HCT116 (cell line): ENCODE measurements around the gene CDR2. TPM values are rescaled to one million over a fixed set of nuclear protein-coding genes. Genes with fewer than 3 reads are reported as not detected.
"Not testable (repeated sequence)": the region's sequence is repeated elsewhere in the genome, so short reads cannot be mapped to it uniquely, and the experiment has no call there.

Source experiments
- ATAC-seq: fragments of 200-7000 bp; cut with Tn5 transposase; 2 replicates; pipeline ENCODE4 v1.9.1; 2020; ENCODE audit warnings: mild to moderate bottlenecking, moderate library complexity
- BruUV-seq: library from RNA; stranded (reverse); fragments of 400-500 nt; replicated peaks from 2 replicates; lab custom pipeline; 2021; lab: Mats Ljungman, UMichigan
- CTCF ChIA-PET: fragments of 300-600 bp; sonication (Branson Sonifier 250); formaldehyde crosslinking; loops from one replicate; lab custom pipeline; 2021; ENCODE audit warnings: antibody characterized with exemption; lab: Charles Lee
- POLR2A ChIA-PET: fragments of 300-600, 350-600 bp; sonication (Branson Sonifier 250); formaldehyde crosslinking; loops from one replicate; lab custom pipeline; 2021; ENCODE audit warnings: antibody characterized with exemption; lab: Charles Lee
- RAD21 ChIA-PET, 2 experiments: fragments of 300-600 bp; sonication (Branson Sonifier 250); formaldehyde crosslinking; loops; one replicate each; lab custom pipeline; 2023; ENCODE audit warnings: low total read pairs in 2 of 2; ENCODE audit not compliant: uncharacterized antibody in 2 of 2, unreplicated experiment in 2 of 2, low non-redundant PET in 1 of 2; lab: Charles Lee
- DNase-seq: peaks from one replicate; pipeline ENCODE4 v3.0.0-alpha.2; 2010; ENCODE audit warnings: low read depth, low spot score
- H2AFZ ChIP-seq: fragments of 200-600 bp; shearing (Covaris generic), sonication (generic); 2 replicates; pipeline ENCODE4 v1.6.1; 2017; ENCODE audit warnings: low read depth, mixed run types, mixed read lengths, antibody characterized with exemption, low read length; ENCODE audit not compliant: poor library complexity, severe bottlenecking
- H3K27ac ChIP-seq: 2 replicates; pipeline ENCODE4 v1.5.1; 2012; ENCODE audit warnings: low read depth, low read length
- H3K27me3 ChIP-seq: fragments of 200-600 bp; sonication (generic); 2 replicates; pipeline ENCODE4 v1.6.1; 2016; ENCODE audit warnings: mixed run types, low read length, mixed read lengths; ENCODE audit not compliant: insufficient read depth
- H3K36me3 ChIP-seq, 2 experiments: fragments of 200-500 bp in 1 of 2; fragments of 200-600 bp in 1 of 2; sonication (Bioruptor generic) in 1 of 2; sonication (generic) in 1 of 2; 2 replicates each; pipeline versions ENCODE4 v1.5.1 to v1.6.1; 2014 to 2016; ENCODE audit warnings: low read length in 2 of 2, inconsistent platforms in 1 of 2, mixed read lengths in 1 of 2, mixed run types in 1 of 2; ENCODE audit not compliant: insufficient read depth in 2 of 2, control insufficient read depth in 1 of 2
- H3K4me1 ChIP-seq, 2 experiments: fragments of 200-600 bp in 1 of 2; sonication (generic) in 1 of 2; 2 replicates each; pipeline versions ENCODE4 v1.5.1 to v1.6.1; 2012 to 2017; ENCODE audit warnings: low read length in 2 of 2, inconsistent platforms in 1 of 2, mild to moderate bottlenecking in 1 of 2, mixed read lengths in 1 of 2, mixed run types in 1 of 2, moderate library complexity in 1 of 2; ENCODE audit not compliant: insufficient read depth in 2 of 2, control insufficient read depth in 1 of 2
- H3K4me2 ChIP-seq: fragments of 200-600 bp; sonication (generic); 2 replicates; pipeline ENCODE4 v1.6.1; 2017; ENCODE audit warnings: mixed run types, low read length, mixed read lengths
- H3K4me3 ChIP-seq, 2 experiments: fragments of 200-600 bp in 1 of 2; sonication (generic) in 1 of 2; replicated peaks in 1 of 2; 2 replicates each; pipeline ENCODE4 v1.5.1; 2011 to 2016; ENCODE audit warnings: low read length in 2 of 2, control low read depth in 1 of 2, low read depth in 1 of 2, mild to moderate bottlenecking in 1 of 2, mixed read lengths in 1 of 2, mixed run types in 1 of 2
- H3K79me2 ChIP-seq: fragments of 200-600 bp; sonication (generic); 2 replicates; pipeline ENCODE4 v1.6.1; 2017; ENCODE audit warnings: mild to moderate bottlenecking, mixed run types, low read length, moderate library complexity, mixed read lengths; ENCODE audit not compliant: insufficient read depth
- H3K9ac ChIP-seq: fragments of 200-600 bp; sonication (generic); 2 replicates; pipeline ENCODE4 v1.6.1; 2016; ENCODE audit warnings: low read length, mixed read lengths
- H3K9me2 ChIP-seq: fragments of 200-600 bp; sonication (generic), shearing (Covaris generic); 2 replicates; pipeline ENCODE4 v1.6.1; 2017; ENCODE audit warnings: mixed run types, mild to moderate bottlenecking, moderate library complexity; ENCODE audit not compliant: insufficient read depth
- H3K9me3 ChIP-seq, 2 experiments: fragments of 200-500 bp in 1 of 2; fragments of 200-600 bp in 1 of 2; sonication (Bioruptor generic) in 1 of 2; sonication (generic) in 1 of 2; 2 replicates each; pipeline ENCODE4 v1.6.1; 2014 to 2017; ENCODE audit warnings: low read length in 2 of 2, mixed read lengths in 2 of 2, inconsistent platforms in 1 of 2, low read depth in 1 of 2, mild to moderate bottlenecking in 1 of 2, mixed run types in 1 of 2, moderate library complexity in 1 of 2; ENCODE audit not compliant: control insufficient read depth in 1 of 2, insufficient read depth in 1 of 2
- H4K20me1 ChIP-seq: fragments of 200-600 bp; sonication (generic), shearing (Covaris generic); 2 replicates; pipeline ENCODE4 v1.6.1; 2017; ENCODE audit warnings: mixed run types, mild to moderate bottlenecking, moderate library complexity; ENCODE audit not compliant: insufficient read depth
- CEBPB ChIP-seq: IDR thresholded peaks from 2 replicates; pipeline ENCODE4 v1.6.1; 2012; ENCODE audit warnings: low read depth
- CTCF ChIP-seq, 3 experiments: fragments of 200-600 bp in 1 of 3; sonication (generic) in 1 of 3; IDR thresholded peaks in 2 of 3; conservative IDR thresholded peaks in 1 of 3; 2 replicates each; pipeline ENCODE4 v1.5.1; 2012 to 2017; ENCODE audit warnings: low read depth in 2 of 3, low read length in 2 of 3, antibody characterized with exemption in 1 of 3, borderline replicate concordance in 1 of 3, control low read depth in 1 of 3, mild to moderate bottlenecking in 1 of 3, mixed read lengths in 1 of 3, mixed run types in 1 of 3, moderate library complexity in 1 of 3; ENCODE audit not compliant: insufficient read depth in 1 of 3
- ELF1 ChIP-seq: IDR thresholded peaks from 2 replicates; pipeline ENCODE4 v1.6.1; 2012; ENCODE audit warnings: low read depth, borderline replicate concordance
- SIN3A ChIP-seq: IDR thresholded peaks from 2 replicates; pipeline ENCODE4 v1.6.1; 2012; ENCODE audit warnings: low read depth
- SRF ChIP-seq: IDR thresholded peaks from 2 replicates; pipeline ENCODE4 v1.6.1; 2012; ENCODE audit warnings: low read depth
- intact Hi-C: fragments of 100-400 bp; cut with micrococcal nuclease; formaldehyde crosslinking; loops from 2 replicates; pipeline ENCODE4 v1.10.0; 2022
- total RNA-seq: library from RNA; stranded (reverse); gene quantifications from one replicate; pipeline ENCODE4 v1.2.1, GENCODE V29; 2021; ENCODE audit not compliant: unreplicated experiment
- TF ChIP-seq, protein P1 (sequence below): IDR thresholded peaks from 2 replicates; pipeline ENCODE4 v1.6.1; 2012
- TF ChIP-seq, protein P2 (sequence below): IDR thresholded peaks from 2 replicates; pipeline ENCODE4 v1.6.1; 2012; ENCODE audit warnings: low read depth

CDR2 gene
- total RNA-seq, 1 experiment from 2014 or later, result 27.3 TPM

- TF ChIP-seq ELF1, result no peak
- TF ChIP-seq CTCF (IDR thresholded peaks at IDR 0.05 in 2 of 3, conservative IDR thresholded peaks at IDR 0.05 in 1 of 3; ENCODE audit: borderline replicate concordance in 1 of 3, insufficient read depth in 1 of 3, low read depth in 2 of 3, low read length in 2 of 3), result no peak
These were observed 22.3 kb downstream of the CDR2 start (continued) for GRCh38 chr16:22352140-22352539.

DNA sequence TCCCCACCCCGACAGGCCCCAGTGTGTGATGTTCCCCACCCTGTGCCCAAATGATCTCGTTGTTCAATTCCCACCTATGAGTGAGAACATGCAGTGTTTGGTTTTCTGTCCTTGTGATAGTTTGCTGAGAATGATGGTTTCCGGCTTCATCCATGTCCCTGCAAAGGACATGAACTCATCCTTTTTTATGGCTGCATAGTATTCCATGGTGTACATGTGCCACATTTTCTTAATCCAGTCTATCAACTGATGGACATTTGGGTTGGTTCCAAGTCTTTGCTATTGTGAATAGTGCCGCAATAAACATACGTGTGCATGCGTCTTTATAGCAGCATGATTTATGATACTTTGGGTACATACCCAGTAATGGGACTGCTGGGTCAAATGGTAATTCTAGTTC is 23.4 kb downstream of the CDR2 start:
- H3K4me3 ChIP-seq, intact Hi-C loops, H3K9ac ChIP-seq, H3K27me3 ChIP-seq, RAD21 ChIA-PET, CTCF ChIA-PET, H3K4me2 ChIP-seq, POLR2A ChIA-PET, BruUV-seq, DNase-seq, H3K27ac ChIP-seq, H3K9me2 ChIP-seq, ATAC-seq, H3K9me3 ChIP-seq, H2AFZ ChIP-seq: not testable (repeated sequence)
- Histone ChIP-seq H3K79me2 (peaks cover 56% of the 10 kb centered on the region), H3K4me1 (peaks cover 26 to 33% of the 10 kb centered on the region in 2 experiments), H3K36me3 (peaks cover 15 to 30% of the 10 kb centered on the region in 2 experiments; a peak in 3 of 4 replicates), H4K20me1 (peaks cover 12% of the 10 kb centered on the region; the same call in 1 of the 2 replicates)

- no TSS peak for BruUV-seq
- ATAC-seq, result no peak
- Histone ChIP-seq H3K27ac (no peak overlapping the region), H3K4me3 (no peak overlapping the region), H3K4me2 (no peak overlapping the region), H3K4me1 (peaks cover 8 to 9% of the 10 kb centered on the region in 2 experiments), H3K9ac (no peak overlapping the region), H3K79me2 (peaks cover 34% of the 10 kb centered on the region), H3K9me2 (no peaks in the 10 kb centered on the region), H4K20me1 (peaks cover 3% of the 10 kb centered on the region; the same call in 1 of the 2 replicates), H2AFZ (no peak overlapping the region)
- CTCF ChIA-PET, result no interaction called here
- TF ChIP-seq, protein P1, sequence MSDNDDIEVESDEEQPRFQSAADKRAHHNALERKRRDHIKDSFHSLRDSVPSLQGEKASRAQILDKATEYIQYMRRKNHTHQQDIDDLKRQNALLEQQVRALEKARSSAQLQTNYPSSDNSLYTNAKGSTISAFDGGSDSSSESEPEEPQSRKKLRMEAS, result no peak
- no peak for TF ChIP-seq SIN3A
- TF ChIP-seq, protein P2, sequence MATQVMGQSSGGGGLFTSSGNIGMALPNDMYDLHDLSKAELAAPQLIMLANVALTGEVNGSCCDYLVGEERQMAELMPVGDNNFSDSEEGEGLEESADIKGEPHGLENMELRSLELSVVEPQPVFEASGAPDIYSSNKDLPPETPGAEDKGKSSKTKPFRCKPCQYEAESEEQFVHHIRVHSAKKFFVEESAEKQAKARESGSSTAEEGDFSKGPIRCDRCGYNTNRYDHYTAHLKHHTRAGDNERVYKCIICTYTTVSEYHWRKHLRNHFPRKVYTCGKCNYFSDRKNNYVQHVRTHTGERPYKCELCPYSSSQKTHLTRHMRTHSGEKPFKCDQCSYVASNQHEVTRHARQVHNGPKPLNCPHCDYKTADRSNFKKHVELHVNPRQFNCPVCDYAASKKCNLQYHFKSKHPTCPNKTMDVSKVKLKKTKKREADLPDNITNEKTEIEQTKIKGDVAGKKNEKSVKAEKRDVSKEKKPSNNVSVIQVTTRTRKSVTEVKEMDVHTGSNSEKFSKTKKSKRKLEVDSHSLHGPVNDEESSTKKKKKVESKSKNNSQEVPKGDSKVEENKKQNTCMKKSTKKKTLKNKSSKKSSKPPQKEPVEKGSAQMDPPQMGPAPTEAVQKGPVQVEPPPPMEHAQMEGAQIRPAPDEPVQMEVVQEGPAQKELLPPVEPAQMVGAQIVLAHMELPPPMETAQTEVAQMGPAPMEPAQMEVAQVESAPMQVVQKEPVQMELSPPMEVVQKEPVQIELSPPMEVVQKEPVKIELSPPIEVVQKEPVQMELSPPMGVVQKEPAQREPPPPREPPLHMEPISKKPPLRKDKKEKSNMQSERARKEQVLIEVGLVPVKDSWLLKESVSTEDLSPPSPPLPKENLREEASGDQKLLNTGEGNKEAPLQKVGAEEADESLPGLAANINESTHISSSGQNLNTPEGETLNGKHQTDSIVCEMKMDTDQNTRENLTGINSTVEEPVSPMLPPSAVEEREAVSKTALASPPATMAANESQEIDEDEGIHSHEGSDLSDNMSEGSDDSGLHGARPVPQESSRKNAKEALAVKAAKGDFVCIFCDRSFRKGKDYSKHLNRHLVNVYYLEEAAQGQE, result no peak
- TF ChIP-seq CEBPB, result no peak
- TF ChIP-seq SRF, result no peak
- TF ChIP-seq, all 23 proteins: peak for 0
- RAD21 ChIA-PET, result no interaction called here
- intact Hi-C loops, result no loop called here
- POLR2A ChIA-PET, result no interaction called here
- H3K27me3 ChIP-seq, result no peaks in the 10 kb centered on the region
- no peaks in the 10 kb centered on the region for H3K9me3 ChIP-seq
- peaks cover 15 to 32% of the 10 kb centered on the region in 2 experiments; a peak in 3 of 4 replicates for H3K36me3 ChIP-seq
- DNase-seq, result no peak
These were observed 26.1 kb downstream of the CDR2 start for GRCh38 chr16:22348291-22348690.
